SU-DHL-6 (cell line): ENCODE data around the gene FCHSD1.

ENCODE experiments used
- H2AFZ ChIP-seq: fragments of 200-600 bp; sonication (generic); 2 replicates; pipeline ENCODE4 v1.6.1; 2014; ENCODE audit warnings: low read depth, mild to moderate bottlenecking, moderate library complexity, mixed read lengths, antibody characterized with exemption, low read length; ENCODE audit not compliant: severe bottlenecking
- H3F3A ChIP-seq: fragments of 200-600 bp; shearing (Covaris generic); 2 replicates; pipeline ENCODE4 v1.6.0; 2016; ENCODE audit warnings: antibody characterized with exemption, mild to moderate bottlenecking; ENCODE audit not compliant: insufficient read depth
- H3K27ac ChIP-seq: fragments of 200-600 bp; sonication (generic); 2 replicates; pipeline ENCODE4 v1.5.1; 2016; ENCODE audit warnings: low read depth, mild to moderate bottlenecking, low read length, moderate library complexity, mixed read lengths
- H3K27me3 ChIP-seq: fragments of 200-600 bp; sonication (generic), shearing (Covaris generic); 2 replicates; pipeline ENCODE4 v1.6.0; 2014; ENCODE audit warnings: mild to moderate bottlenecking, low read length
- H3K36me3 ChIP-seq: fragments of 200-600 bp; sonication (generic); 2 replicates; pipeline ENCODE4 v1.6.1; 2014; ENCODE audit warnings: mild to moderate bottlenecking, low read length, mixed read lengths
- H3K4me2 ChIP-seq: fragments of 300-600, 200-600 bp; shearing (Covaris generic), sonication (generic); 2 replicates; pipeline ENCODE4 v1.6.0; 2014; ENCODE audit warnings: low read length, low read depth, mild to moderate bottlenecking; ENCODE audit not compliant: poor library complexity, severe bottlenecking
- H3K4me3 ChIP-seq: fragments of 200-600 bp; sonication (generic); 2 replicates; pipeline ENCODE4 v1.5.1; 2014; ENCODE audit warnings: antibody characterized with exemption, low read length, mild to moderate bottlenecking, mixed read lengths; ENCODE audit not compliant: insufficient read depth, poor library complexity, severe bottlenecking
- H3K79me2 ChIP-seq: fragments of 200-600 bp; sonication (generic); 2 replicates; pipeline ENCODE4 v1.6.1; 2014; ENCODE audit warnings: mild to moderate bottlenecking, low read length, moderate library complexity; ENCODE audit not compliant: insufficient read depth
- H3K9ac ChIP-seq: fragments of 200-600 bp; sonication (generic); 2 replicates; pipeline ENCODE4 v1.7.0; 2014; ENCODE audit warnings: mild to moderate bottlenecking, low read length
- H3K9me2 ChIP-seq: fragments of 200-600 bp; sonication (generic); replicated peaks from 2 replicates; pipeline ENCODE4 v1.6.1; 2014; ENCODE audit warnings: low read length; ENCODE audit not compliant: insufficient read depth
- H3K9me3 ChIP-seq: fragments of 200-600 bp; sonication (generic); 2 replicates; pipeline ENCODE4 v1.6.1; 2014; ENCODE audit warnings: low read length, mixed read lengths; ENCODE audit not compliant: insufficient read depth
- H4K20me1 ChIP-seq: fragments of 200-600 bp; sonication (generic); 2 replicates; pipeline ENCODE4 v1.6.1; 2014; ENCODE audit warnings: low read depth, mild to moderate bottlenecking, antibody characterized with exemption, low read length, moderate library complexity, mixed read lengths
- EZH2phosphoT487 ChIP-seq: fragments of 200-600 bp; sonication (generic), shearing (Covaris generic); conservative IDR thresholded peaks from 2 replicates; pipeline ENCODE4 v1.6.1; 2018; ENCODE audit warnings: mild to moderate bottlenecking, antibody characterized with exemption, low read length, moderate library complexity, mixed read lengths
- TF ChIP-seq, protein P1 (sequence below): fragments of 200-600 bp; sonication (generic); IDR thresholded peaks from one replicate; pipeline ENCODE4 v1.5.1; 2017; ENCODE audit warnings: antibody characterized with exemption, mild to moderate bottlenecking, low read length, moderate library complexity; ENCODE audit not compliant: insufficient read depth, poor library complexity, severe bottlenecking

The FCHSD1 gene

DNA sequence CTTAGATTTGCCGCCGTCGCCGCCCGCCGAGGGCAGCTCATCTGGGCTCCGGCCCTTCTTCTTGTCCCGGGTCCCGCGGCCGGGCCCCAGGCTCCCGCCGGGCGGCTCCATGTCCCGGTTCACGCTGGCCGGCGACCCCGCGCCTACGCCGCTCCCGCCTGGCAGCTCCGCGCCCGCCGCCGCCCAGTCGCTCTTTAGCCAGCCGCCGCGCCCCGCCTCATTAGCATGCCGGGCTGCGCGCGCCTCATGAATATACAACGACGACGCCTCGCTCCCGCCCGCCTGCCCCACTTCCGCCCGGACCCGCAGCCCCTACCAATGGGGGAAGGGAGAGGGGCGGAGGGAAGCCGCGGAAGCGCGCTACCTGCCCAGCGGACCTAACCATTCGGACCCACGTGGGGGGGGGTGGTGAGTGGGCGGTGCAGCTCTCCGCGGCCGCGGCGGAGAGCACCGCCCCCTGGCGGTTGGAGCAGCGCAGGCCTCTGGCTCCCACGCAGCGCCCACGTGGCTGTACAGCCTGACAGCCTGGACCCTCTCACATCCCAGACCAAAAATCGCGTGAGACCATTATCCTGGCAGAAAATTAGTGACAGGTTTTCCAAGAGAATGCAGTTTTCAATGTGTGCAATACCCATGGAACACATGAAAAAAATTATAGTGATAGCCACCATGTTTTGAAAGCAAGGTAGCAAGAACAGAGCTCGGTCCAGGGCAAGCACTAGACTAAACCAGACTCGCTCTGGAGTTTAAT is 32.2 kb downstream of the FCHSD1 start, which contains the start of gene DIAPH1:
DIAPH1 (minus strand) TSS at position 197 of the 751 bp plus-strand sequence; CDS start at position 111, 86 bp downstream.
- Histone ChIP-seq H4K20me1 (peaks cover 15% of the 10 kb centered on the region), H3F3A (peaks cover 26% of the 10 kb centered on the region), H3K9me3 (no peaks in the 10 kb centered on the region), H3K4me2 (peak within 1 kb of the TSS; percentile 81), H3K79me2 (peaks cover 40% of the 10 kb centered on the region), H3K36me3 (peaks cover 9% of the 10 kb centered on the region; the same call in 1 of the 2 replicates), H3K9ac (peak within 1 kb of the TSS; percentile 96), H3K4me3 (peak within 1 kb of the TSS; percentile 97), H3K27ac (peak within 1 kb of the TSS; percentile 48), H3K27me3 (no peaks in the 10 kb centered on the region), H3K9me2 (no peaks in the 10 kb centered on the region), H2AFZ (peak within 1 kb of the TSS; percentile 71)
- TF ChIP-seq, protein P1, sequence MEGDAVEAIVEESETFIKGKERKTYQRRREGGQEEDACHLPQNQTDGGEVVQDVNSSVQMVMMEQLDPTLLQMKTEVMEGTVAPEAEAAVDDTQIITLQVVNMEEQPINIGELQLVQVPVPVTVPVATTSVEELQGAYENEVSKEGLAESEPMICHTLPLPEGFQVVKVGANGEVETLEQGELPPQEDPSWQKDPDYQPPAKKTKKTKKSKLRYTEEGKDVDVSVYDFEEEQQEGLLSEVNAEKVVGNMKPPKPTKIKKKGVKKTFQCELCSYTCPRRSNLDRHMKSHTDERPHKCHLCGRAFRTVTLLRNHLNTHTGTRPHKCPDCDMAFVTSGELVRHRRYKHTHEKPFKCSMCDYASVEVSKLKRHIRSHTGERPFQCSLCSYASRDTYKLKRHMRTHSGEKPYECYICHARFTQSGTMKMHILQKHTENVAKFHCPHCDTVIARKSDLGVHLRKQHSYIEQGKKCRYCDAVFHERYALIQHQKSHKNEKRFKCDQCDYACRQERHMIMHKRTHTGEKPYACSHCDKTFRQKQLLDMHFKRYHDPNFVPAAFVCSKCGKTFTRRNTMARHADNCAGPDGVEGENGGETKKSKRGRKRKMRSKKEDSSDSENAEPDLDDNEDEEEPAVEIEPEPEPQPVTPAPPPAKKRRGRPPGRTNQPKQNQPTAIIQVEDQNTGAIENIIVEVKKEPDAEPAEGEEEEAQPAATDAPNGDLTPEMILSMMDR: peak; percentile 78
- no peak for TF ChIP-seq EZH2phosphoT487

DNA sequence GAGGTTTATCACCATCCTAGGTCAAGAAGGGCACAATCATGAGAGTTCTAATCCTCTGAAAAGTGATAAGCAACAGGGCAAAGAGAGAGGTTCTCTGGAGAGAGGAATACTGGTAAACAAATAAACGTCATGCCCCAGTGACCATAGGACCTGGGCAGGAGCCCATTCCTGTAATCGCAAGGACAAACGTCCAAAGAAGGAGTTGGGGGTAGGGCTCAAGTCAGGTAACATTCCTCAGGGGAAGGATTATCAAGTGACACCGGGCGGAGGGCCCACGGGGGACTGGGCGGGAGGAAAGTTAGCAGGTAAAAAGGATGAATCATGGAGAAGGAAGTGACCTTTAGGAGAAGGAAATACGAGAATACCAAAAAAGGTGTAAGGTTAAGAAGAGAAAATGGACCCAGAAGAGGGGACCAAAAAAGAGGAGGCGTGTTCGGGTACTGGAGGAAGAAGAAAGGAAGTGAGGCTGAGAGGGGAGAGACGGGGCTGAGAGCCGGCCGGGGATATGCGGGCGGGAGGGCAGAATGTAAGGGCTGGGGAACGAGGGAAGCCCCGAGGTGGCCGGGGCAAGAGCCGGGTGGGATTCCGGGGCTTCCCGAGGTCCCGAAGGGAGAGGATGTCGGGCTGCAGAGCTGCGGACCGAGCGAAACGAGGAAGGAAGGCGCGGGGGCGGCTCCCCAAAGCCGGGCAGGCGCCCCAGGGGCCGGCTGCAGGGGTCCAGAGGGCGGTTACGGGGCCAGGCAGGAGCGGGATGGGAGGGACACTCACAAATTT is 33.0 kb downstream of the FCHSD1 start:
- H3K4me3 ChIP-seq: peak overlapping the region; percentile 97
- H3K4me2 ChIP-seq: peak overlapping the region; percentile 81
- H3K36me3 ChIP-seq: peaks cover 9% of the 10 kb centered on the region; the same call in 1 of the 2 replicates

DNA sequence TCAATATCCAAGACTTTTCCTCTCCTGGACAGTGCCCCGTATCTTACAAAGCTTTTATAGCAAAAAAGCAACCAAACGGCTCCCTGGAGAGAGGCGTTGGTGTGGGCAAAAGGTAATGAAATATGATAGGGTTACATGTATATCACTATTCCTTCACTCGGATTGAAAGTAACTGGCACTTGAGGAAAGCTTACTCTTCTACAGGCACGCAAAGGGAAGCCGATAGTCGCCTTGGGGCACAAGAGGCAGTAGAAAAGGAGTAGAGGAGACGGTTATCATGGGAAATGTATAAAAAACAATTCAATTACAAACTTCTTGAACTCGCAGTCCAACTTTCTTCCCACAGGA is 33.6 kb downstream of the FCHSD1 start:
- Histone ChIP-seq H3K9me2 (no peaks in the 10 kb centered on the region), H3K4me2 (peak overlapping the region; percentile 81), H3K4me3 (peak overlapping the region; percentile 97), H3K79me2 (peaks cover 54% of the 10 kb centered on the region), H3K27ac (peak overlapping the region; percentile 48; the same call in 1 of the 2 replicates), H3F3A (peaks cover 26% of the 10 kb centered on the region), H3K9ac (peak overlapping the region; percentile 96), H3K9me3 (no peaks in the 10 kb centered on the region), H3K27me3 (no peaks in the 10 kb centered on the region), H3K36me3 (peaks cover 9% of the 10 kb centered on the region), H4K20me1 (peaks cover 18% of the 10 kb centered on the region), H2AFZ (no peak overlapping the region)
- TF ChIP-seq, protein P1: no peak
- TF ChIP-seq EZH2phosphoT487: no peak

More for the DNA sequence above, 33.0 kb downstream of the FCHSD1 start:
- Histone ChIP-seq H3K9me2 (no peaks in the 10 kb centered on the region), H3F3A (peaks cover 26% of the 10 kb centered on the region), H2AFZ (peak overlapping the region; percentile 38), H3K9ac (peak overlapping the region; percentile 96), H4K20me1 (peaks cover 18% of the 10 kb centered on the region), H3K27me3 (no peaks in the 10 kb centered on the region), H3K9me3 (no peaks in the 10 kb centered on the region), H3K79me2 (peaks cover 48% of the 10 kb centered on the region), H3K27ac (peak overlapping the region; percentile 48)
- no peak for TF ChIP-seq EZH2phosphoT487
- TF ChIP-seq, protein P1: no peak
